Peyer's patch (tissue), 4 donors: ENCODE results near the gene NUDT1.

Experiments
- POLR2A ChIP-seq, 2 donors: fragments of 450-650 bp; IDR thresholded peaks; one replicate each; pipeline ENCODE4 v1.5.1; 2017; ENCODE audit warnings: antibody characterized with exemption in 2 of 2, mild to moderate bottlenecking in 2 of 2, moderate library complexity in 2 of 2
- TF ChIP-seq, protein P1 (sequence below), 6 experiments: fragments of 450-650 bp in 4 of 6; fragments of 200-600 bp in 2 of 6; sonication (generic) in 1 of 6; IDR thresholded peaks; one replicate each; pipeline ENCODE4 v1.5.1; 2017 to 2019; ENCODE audit warnings: antibody characterized with exemption in 6 of 6, mild to moderate bottlenecking in 3 of 6, moderate library complexity in 1 of 6

DNA sequence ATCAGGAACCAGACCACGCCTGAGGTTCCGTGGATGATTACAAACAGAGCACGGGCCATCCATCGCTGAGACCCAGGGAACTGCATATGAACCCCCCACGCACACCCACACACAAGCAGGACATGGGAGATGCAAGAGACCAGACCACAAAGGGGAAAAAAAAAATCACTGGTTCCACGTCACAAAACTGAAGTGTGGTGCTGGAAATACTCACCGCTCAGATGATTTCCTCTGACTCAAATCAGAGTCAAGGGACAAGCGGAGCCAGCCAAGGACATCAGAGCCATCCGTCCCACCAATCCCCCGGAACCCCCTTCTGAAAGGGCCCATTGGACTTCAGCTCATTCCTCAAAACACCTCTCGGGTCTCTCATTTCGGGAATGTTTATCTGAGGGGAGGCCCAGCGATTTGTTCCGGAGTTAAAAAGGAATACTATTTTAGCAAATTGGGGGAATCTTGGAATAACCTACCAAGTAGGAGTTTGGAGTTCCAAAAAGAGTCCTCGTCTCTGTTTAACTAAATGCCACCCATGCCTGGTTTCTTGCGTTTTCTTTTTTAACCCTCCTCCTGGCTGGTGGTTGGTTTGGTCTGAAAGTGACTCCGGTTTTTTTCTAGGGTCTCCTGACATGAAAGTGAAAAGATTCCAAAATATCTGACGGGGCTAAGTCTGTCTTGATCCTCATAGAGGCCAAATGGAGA lies 57.3 kb downstream of the NUDT1 start:
- TF ChIP-seq, protein P1, sequence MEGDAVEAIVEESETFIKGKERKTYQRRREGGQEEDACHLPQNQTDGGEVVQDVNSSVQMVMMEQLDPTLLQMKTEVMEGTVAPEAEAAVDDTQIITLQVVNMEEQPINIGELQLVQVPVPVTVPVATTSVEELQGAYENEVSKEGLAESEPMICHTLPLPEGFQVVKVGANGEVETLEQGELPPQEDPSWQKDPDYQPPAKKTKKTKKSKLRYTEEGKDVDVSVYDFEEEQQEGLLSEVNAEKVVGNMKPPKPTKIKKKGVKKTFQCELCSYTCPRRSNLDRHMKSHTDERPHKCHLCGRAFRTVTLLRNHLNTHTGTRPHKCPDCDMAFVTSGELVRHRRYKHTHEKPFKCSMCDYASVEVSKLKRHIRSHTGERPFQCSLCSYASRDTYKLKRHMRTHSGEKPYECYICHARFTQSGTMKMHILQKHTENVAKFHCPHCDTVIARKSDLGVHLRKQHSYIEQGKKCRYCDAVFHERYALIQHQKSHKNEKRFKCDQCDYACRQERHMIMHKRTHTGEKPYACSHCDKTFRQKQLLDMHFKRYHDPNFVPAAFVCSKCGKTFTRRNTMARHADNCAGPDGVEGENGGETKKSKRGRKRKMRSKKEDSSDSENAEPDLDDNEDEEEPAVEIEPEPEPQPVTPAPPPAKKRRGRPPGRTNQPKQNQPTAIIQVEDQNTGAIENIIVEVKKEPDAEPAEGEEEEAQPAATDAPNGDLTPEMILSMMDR (IDR thresholded peaks at IDR 0.05): no peak
- TF ChIP-seq POLR2A (IDR thresholded peaks at IDR 0.05): no peak
